NCI-H1092 (cell line): Measurements from ENCODE around the gene RSPO4.
"Not testable (repeated sequence)": the region's sequence is repeated elsewhere in the genome, so short reads cannot be mapped to it uniquely, and the experiment has no call there.

Experiments
- DNase-seq: peaks from one replicate; lab custom pipeline; 2025; lab: John Stamatoyannopoulos, UW

RSPO4 gene

DNA sequence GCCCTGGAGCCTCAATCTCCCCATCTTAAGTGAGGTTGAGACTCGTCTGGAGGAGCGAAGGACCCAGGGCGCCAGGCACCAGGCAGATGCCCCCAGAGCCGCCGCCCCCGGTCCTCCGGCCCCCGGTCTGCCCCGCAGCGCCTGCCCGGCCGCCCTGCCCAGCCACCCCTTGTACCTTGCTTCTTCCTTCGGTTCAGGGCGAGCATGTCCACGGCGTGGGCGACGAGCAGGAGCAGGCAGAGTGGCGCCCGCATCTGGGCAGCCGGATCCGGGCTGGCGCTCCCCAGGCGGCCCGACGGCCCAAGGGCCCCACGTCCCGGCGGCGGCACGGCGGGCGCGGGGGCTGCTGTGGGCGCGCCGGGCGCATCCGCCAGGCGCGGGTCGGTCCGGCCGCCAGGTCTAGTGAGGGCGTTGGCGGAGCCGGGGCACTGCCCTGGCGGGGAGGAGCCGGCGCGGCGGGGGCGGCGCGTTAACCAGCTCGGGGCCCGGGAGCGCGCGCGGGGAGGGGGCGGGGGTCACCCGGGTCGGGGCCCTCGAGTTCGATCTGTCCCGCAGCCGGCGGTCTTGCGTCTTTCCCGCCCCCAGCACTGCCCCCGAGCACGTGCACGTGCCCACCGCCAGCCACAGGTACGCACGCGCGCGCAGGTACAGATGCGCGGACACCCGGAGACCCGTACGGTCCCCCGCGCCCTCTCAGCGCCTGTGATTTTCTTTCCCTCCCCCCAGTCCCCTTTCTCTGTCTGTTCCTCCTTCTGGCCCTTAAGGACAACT is at the start of gene RSPO4:
Gene RSPO4 (minus strand): TSS at position 401 of the 771 bp plus-strand sequence. CDS start 147 bp downstream, at position 254.
- no peak for DNase-seq

DNA sequence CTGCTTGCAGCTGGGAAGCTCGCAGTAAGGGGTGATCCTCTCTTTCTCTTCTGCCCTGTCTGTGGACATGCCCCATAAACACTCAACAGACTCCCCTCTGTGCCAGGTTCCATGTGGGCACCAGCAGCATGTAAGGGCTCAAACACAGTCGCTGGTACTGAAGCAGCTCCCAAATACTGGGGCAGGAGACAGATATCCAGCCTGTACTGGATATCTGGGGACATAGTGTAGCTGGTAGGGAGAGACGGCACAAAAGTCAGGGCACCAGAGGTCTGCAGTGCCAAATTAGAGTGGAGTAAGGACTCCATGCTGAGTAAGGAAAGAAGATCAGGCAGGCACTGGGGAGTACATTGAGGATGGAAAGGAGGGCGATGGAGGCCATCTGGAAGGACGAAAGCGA is 48.3 kb upstream of the RSPO4 start:
- DNase-seq: no peak

DNA sequence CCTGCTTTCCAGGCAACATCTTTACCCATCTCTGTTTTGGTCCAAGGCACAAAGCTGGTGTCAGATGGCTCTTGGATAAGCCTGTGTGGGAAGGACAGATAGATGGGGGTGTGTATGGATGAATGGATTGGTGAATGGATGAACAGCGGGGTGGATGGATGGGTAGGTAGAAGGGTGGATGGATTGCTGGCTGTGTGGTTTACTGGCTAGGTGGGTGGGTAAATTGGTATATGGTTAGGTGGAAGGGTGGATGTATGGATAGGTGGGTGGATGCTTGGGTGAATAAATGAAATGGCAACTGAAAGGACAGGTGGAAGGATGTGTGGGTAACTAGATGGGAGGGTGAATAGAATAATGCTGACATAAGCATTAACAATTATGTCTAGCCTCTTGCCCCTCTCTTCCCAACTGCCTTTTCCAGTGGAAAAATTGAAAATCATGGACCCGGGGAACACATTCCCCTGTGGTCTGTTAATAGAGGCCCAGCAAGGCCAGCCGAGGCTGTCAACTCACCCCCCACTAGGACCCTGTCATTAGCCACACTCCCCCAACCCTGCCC is 43.8 kb upstream of the RSPO4 start:
- no peak for DNase-seq

DNA sequence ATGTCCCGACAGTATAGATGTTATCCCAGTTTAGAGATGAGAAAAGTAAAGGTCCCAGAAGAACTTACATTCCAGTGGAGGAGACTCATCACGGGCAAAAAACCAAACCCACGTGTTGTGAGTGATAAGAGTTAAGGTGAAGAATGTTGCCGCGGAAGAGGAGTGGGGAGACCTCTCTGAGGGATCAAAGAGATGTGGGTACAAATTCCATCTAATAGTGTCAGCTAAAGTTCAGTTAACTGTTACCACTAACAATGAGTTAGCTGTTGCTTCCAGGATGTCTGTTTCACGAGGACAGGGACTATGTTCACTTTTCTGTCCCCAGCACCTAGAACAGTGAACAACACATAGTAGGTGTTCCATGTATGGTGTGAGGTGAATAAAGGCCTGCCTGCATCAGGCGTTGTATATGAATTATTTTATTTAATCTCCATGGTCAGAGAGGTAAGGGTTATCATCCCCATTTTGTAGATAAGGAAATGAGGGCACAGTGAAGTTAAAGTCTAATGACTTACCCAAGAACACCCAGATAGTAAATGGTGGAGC is 39.8 kb upstream of the RSPO4 start:
- DNase-seq: no peak

DNA sequence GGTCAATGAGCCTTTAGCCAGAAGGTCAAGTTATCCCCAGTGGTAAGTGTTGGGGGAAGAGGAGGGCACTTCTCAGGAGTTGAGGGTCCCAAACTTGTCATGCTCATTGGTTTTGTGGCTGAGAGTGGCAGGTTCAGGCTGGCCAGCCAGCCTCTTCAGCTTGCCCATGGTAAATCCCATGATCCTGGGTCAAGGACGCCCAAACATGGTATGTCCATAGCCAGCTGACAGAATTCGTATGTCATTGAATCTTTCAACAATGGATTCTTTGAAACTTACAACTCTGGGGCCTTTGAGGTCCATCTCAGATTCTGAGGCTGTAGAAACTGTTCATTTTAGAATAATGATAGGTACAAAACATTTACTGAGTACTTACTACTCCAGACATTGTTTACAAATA is 36.1 kb upstream of the RSPO4 start:
- no peak for DNase-seq

DNA sequence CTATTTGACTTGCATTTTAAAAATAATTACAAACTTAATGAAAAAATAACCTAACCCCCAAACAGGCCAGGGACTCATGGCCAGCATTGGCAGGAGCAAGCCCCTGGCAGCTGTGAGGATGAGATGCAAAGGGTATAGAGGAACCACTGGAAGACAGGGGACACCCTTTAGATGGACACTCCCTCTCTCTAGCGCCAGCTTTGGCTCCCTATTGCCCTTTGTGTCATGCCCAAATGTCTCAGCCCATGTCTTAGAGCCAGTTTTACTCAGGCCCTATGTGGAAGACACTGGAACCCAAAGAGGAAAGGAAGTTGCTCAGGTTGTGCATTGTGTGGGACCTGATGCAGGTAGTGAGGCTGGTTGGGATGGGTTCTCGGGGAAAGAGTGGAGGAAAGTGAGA is 34.9 kb upstream of the RSPO4 start:
- no peak for DNase-seq

DNA sequence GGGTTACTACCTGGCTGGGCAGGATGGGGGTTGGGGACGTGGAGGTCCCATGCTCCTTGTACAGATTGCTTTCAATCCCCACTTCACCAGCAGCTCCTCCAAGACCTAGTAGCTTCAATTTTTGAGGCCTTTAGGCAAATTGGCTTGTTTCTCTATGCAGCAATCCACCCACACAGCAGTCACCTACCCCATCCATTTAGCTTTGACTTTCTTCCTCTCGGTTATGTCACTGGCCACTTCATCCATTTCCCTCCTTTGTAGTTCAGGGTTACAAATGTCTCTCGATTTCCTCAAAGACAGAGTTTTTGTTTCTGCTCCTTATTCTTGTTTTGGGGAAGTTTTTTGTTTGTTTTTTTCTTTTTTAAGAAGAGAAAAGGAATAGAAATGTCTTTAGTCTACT is 33.4 kb upstream of the RSPO4 start:
- DNase-seq: no peak

DNA sequence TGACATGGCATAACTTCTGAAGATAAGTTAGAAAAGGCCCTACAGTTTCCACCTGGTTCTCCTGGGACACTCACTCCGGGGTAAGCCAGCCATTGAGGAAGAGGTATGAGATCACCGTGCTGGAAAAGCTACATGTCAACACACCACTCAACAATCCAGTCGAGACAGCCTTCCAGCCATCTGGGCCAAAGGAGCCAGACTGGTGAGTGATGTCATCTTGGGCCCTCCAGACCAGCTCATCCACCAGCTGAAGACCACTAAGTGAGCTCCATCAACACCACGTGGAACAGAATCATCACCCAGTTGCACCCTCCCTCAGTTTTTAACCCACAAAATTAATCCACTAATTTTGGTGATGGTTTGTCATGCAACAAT is 32.3 kb upstream of the RSPO4 start:
- DNase-seq: no peak

DNA sequence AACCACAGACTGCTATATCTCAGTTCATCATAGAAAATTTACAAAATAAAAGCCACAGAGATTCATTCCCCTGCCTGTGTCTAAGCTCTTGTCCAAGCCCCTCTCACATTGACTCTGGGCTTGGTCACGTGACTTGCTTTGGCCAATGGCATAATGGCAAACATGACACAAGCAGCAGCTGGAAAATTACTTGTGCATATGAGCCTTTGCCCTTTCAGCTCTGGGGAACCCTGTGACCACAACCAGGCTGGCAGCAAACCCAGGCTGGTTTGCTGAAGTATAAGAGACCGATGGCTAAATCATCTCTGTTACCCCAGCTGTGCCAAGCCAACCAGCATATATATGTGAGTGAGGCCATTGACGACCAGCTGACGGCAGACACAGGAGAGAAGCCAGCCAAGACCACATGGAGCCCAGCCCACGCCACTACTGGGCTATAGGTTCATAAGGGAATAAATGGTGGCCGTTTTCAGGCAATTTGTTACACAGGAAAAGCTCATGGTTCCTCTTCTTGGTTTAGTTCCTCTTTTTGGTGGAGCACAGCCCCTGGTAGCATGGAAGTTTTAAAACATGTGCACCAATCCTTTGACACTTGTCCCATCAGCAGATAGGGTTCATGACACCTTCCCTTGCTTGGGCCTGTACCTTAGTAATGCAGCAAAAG is 31.8 kb upstream of the RSPO4 start:
- no peak for DNase-seq

DNA sequence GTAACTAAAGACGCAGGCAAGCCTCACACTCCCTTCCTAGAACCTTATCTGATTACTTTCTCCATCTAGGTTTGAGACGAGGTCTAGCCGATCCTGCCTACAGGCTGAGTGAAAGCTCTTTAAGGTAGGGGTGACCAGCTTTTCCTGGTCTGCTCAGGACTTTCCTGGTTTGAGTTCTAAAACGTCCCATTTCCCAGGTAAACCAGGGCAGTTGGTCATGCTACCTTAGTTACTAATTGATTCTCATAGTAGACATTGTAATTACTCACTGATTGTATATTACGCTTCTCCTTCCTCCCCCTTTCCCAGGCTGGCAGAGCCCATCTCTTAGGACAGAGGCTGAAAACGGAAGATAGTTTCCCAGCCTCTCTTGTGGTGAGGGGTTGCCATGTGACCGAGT is 27.9 kb upstream of the RSPO4 start:
- no peak for DNase-seq

DNA sequence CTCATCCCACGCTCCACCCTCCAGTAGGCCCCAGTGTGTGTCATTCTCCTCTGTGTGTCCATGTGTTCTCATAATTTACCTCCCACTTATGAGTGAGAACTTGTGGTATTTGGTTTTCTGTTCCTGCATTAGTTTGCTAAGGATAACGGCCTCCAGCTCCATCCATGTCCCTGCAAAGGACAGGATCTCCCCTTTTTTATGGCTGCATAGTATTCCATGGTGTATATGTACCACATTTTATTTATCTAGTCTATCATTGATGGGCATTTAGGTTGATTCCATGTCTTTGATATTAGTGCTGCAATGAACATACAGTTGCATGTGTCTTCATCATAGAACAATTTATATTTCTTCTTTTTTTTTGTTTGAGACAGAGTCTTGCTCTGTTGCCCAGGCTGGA is 24.1 kb upstream of the RSPO4 start:
- DNase-seq: not testable (repeated sequence)

DNA sequence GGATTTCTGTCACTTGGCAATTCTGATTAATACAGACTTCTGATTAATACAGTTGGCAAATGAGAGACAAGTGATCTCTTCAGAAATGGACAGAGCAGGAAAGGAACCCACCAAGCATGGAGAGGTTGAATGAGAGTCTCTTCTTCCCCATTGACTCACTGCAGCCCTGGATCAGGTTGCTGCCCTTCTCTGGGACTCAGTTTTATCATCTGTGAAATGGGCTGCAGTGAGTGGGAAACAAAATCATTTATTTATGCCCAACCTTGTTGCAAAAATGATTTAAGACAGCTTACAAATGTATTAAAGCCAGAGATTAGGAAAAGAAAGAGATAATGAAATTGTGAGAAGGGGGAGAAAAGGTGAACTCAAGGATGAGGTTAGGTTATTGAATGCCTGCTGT is 20.8 kb upstream of the RSPO4 start:
- no peak for DNase-seq

DNA sequence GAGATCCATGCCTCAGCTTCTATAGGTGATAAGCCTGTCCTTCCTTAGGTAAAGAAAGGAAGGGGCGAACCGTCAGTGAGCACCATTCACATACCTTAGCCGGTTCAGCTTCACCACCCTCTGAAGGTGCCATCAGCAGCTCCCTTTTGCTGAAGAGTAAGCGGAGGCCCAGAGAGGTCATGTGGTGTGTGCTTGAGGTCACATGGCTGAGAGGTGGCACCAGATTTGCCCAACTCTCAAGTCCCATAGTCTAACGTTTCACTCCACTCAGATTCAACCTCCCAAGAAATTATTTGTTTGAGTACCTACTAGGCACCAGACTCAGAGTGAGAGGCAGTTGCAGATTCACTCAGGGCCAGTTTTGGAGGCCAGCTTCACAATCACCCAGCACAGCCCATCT is 18.5 kb upstream of the RSPO4 start:
- no peak for DNase-seq

DNA sequence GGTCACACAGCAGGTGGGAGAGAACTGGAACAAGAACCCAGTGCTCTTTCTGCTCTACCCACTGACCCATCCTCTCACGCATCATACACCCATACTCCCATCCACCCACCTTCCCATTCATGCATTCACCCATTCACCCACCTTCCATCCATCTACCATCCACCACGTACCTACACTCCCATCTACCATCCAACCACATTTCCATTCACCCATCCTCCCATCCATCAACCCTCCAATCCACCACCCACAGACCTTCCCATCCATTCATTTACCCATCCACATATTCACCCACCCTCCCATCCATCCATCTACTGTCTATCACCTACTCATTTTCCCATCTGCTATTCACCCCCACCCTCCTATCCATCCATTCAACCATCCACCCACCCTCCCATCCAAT is 17.2 kb upstream of the RSPO4 start:
- DNase-seq: no peak

DNA sequence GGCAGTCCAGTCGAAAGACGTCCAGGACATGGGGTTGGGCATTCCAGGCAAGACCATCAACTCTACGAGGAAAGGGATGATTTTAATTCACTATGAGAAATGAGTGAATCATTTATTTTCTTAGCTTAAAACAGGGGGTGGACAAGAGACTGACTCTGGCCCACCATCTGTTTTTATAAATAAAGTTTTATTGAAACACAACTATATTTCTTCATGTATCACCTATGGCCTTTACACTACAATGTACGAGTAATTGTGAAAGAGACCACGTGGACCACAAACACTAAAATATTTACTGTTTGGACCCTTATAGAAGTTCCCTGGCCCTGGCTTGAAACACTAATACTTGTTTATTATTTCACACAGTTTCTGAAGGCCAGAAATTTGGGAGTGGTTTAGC is 15.6 kb upstream of the RSPO4 start:
- no peak for DNase-seq

DNA sequence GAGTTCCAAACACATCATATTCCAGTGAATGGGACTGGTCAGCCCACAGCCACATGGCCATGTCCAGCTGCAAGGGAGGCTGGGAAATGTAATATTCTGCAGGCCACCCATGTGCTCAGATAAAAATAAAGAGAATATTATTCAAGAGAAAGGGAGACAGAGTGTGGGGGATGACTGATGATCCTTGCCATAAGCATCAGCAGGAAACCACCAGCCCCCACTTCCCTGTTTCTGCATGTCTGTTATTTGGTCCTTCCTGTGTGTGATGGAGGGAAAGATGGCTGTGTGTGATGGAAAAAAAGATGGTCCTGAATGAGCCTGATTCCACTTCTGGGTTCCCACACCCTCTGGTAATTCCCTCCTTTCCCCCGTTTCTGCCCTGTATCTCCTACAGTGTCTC is 13.1 kb upstream of the RSPO4 start:
- no peak for DNase-seq

DNA sequence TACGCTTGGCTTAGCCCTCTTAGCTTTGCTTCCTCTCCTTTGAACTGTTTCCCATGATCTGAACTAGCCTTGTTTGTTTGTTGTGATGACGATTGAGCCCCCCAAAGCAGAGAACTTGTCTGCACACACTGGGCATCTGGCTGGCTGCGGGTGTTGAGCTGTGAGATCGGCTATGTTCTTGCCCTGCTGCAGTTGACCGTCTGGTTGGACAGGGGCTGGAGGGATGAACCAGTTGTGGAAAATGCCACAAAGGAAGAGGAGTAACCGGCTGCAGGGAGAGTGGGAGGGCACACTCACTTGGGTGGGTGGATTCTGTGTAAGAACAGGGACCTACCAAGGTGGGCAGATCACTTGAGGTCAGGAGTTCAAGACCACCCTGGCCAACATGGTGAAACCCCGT is 12.4 kb upstream of the RSPO4 start:
- DNase-seq: no peak

DNA sequence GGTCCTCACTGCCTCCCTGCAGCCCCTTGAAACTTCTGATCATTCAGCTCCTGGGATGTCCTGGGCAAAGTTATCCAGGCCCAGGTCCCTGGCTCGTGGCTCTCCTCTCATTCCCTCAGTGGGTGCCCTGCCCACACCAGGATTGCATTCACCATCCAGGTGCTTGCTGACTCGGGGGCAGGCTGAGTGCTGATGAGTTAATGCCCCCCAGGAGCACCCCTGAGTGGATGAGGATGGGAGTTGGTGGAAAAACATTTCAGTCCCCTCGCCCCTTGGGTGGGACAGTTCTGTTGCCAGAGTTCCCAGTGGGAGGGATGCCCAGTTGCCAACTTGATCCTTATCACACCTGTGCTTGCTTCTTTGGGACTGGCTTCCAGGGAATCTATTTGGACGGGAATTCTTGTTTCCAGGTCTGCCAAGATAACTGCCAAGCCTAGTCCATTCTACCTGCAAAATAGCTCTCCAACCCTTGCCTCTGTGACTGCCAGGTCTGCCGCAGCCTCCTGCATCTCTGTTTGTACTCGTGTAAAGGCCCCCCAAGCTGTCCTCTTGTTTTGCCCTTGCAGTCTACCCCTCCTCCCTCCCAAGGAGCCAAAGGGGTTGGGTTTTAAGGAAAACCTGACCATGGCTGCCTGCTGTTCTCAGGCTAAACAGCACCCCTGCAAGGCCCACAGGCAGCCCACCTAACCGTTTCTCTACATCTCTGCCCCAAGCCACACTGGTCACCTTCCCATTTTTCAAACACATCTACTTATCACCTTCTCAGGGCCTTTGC is 11.6 kb upstream of the RSPO4 start:
- DNase-seq: no peak

DNA sequence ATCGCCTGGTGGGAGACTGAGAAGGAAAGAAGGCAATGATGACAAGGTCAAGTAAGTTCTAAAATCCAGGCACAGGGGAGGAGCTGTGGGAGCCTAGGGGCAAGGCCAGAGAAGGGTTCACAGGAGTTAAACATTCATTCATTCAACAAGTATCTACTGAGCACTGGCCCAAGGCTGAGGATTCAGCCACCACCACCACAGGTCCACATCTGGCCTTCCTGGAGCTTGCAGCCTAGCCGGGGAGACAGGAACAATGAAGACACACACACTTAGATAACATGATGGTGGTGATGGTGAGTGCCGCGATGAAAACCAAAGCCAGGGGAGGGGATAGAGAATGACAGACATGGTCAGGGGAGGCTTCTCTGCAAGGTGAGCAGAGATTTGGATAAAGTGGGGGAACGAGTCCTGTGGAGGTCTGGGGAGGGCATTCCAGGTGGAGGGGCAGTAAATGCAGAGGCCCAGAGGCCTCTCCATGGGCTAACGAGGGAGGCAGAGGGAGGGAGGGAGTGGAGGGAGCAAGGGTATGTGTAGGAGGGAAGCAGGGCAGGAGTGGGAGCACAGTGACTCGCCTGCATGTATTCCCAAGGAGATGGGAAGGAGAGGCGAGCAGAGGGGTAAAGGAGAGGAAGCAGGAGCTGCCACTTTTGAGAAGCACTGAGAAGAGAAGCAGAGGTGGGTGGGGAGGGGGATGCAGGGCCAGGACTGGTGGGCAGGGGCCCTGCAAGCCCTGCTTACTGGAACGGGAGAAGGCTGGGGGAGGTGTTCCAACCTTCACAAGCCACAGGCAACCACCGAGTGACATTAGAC is 10.5 kb upstream of the RSPO4 start:
- DNase-seq: no peak

DNA sequence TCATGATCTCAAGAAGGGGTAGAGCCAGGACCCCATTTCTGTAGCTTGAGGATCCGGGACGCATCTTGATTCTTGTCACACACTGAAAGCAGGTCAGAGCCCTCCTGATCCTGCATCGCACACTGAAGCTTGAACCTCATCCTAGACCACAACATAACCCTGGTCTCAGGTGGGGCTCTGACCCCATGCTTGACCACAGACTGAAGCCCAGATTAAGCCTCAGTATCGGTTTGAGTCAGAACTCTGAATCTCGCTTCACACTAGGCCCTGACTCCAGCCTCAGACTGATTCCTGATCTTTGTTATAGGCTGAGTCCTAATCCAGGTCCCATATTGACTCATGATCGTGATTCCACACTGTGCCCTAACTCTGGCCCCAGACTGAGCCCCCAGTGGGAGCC is 8.5 kb upstream of the RSPO4 start:
- no peak for DNase-seq

DNA sequence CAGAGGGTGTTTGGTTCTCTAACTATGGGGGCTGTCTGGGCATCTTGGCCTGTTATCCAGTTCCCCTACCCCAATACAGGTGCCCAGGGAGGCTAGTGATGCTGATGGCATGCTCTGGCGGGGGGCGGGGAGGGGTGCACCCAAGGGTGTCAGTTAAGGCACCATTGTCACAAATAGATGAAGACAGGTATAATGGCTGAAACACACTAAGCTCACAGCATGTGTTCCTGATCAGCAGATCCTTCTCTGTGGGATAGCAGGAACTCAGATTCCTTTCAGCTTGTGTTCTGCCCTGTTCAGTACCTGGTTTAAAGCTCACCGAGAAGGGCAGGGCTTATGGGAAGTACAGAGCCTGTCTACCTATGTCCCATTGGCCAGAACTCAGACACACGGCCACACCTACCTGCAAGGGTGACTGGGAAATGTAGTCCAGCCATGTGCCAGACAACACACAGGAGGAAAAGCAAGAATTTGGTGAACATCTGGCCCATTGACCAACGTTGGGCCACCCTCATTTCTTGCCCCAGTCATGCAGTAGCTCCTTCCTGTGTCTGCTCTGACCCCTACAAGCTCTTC is 3.4 kb upstream of the RSPO4 start:
- DNase-seq: no peak
